HepG2 (cell line): ENCODE data around the gene CBFA2T2. TPM values are rescaled to one million over a fixed set of nuclear protein-coding genes. Genes with fewer than 3 reads are reported as not detected.

ENCODE experiments used
- ATAC-seq: fragments of 200-7000 bp; cut with Tn5 transposase; 3 replicates; pipeline ENCODE4 v1.9.1; 2020; ENCODE audit warnings: mild to moderate bottlenecking, moderate library complexity
- BruUV-seq: library from RNA; stranded (reverse); fragments of 400-500 nt; replicated peaks from 2 replicates; lab custom pipeline; 2021; lab: Mats Ljungman, UMichigan
- CTCF ChIA-PET: fragments of 300-600 bp; formaldehyde crosslinking; extraction: SDS; loops from one replicate; lab custom pipeline; 2021; ENCODE audit warnings: low total read pairs, inconsistent platforms, low intra/inter-chr PET ratio; lab: Yijun Ruan, JAX
- POLR2A ChIA-PET: fragments of 350-600 bp; sonication (Branson Sonifier 250); formaldehyde crosslinking; loops from one replicate; lab custom pipeline; 2020; ENCODE audit warnings: antibody characterized with exemption, inconsistent platforms; lab: Yijun Ruan, JAX
- DNase-seq: peaks from one replicate; pipeline ENCODE4 v3.0.0-alpha.2; 2015; ENCODE audit warnings: low spot score
- FAIRE-seq: peaks from 3 replicates; lab custom pipeline; 2011; peaks lifted over from hg19 to GRCh38; lab: Jason Lieb, UNC
- H2AFZ ChIP-seq: one replicate; pipeline ENCODE4 v1.6.1; 2011; ENCODE audit warnings: low read length, inconsistent platforms
- H3K27ac ChIP-seq: fragments of 300-600 bp; 3 replicates; pipeline ENCODE4 v1.8.0; 2011; ENCODE audit warnings: mixed run types, mild to moderate bottlenecking, mixed read lengths, low read length, inconsistent platforms; ENCODE audit not compliant: insufficient read depth; ENCODE audit errors: extremely low read length
- H3K27me3 ChIP-seq, 2 experiments: fragments of 200-600 bp in 1 of 2; 2 replicates in 1 of 2; 3 replicates in 1 of 2; pipeline versions ENCODE4 v1.6.0 to v1.8.0; 2011; ENCODE audit warnings: low read length in 2 of 2, mild to moderate bottlenecking in 2 of 2, moderate library complexity in 2 of 2, inconsistent platforms in 1 of 2; ENCODE audit not compliant: insufficient read depth in 2 of 2, control insufficient read depth in 1 of 2
- H3K36me3 ChIP-seq, 2 experiments: fragments of 200-600 bp in 1 of 2; replicated peaks in 1 of 2; 2 replicates in 1 of 2; 3 replicates in 1 of 2; pipeline versions ENCODE4 v1.5.1 to v1.8.0; 2011; ENCODE audit warnings: low read length in 2 of 2, inconsistent platforms in 1 of 2; ENCODE audit not compliant: insufficient read depth in 2 of 2, control insufficient read depth in 1 of 2
- H3K4me1 ChIP-seq: 2 replicates; pipeline ENCODE4 v1.5.1; 2012; ENCODE audit warnings: low read length, inconsistent platforms; ENCODE audit not compliant: insufficient read depth
- H3K4me2 ChIP-seq: 2 replicates; pipeline ENCODE4 v1.6.0; 2011; ENCODE audit warnings: low read depth, low read length, inconsistent platforms
- H3K4me3 ChIP-seq, 3 experiments: fragments of 200-600 bp in 1 of 3; sonication (generic), shearing (Covaris generic) in 1 of 3; replicated peaks in 1 of 3; 2 replicates each; pipeline ENCODE4 v1.5.1; 2011 to 2016; ENCODE audit warnings: low read length in 3 of 3, inconsistent platforms in 2 of 3, low read depth in 2 of 3, mild to moderate bottlenecking in 2 of 3, control low read depth in 1 of 3, mixed read lengths in 1 of 3; ENCODE audit not compliant: insufficient read depth in 1 of 3
- H3K79me2 ChIP-seq: one replicate; pipeline ENCODE4 v1.6.1; 2011; ENCODE audit warnings: low read length, inconsistent platforms; ENCODE audit not compliant: insufficient read depth
- H3K9ac ChIP-seq: 2 replicates; pipeline ENCODE4 v1.6.0; 2011; ENCODE audit warnings: mild to moderate bottlenecking, low read depth, low read length, inconsistent platforms; ENCODE audit not compliant: insufficient read depth
- H3K9me3 ChIP-seq: 2 replicates; pipeline ENCODE4 v1.5.1; 2012; ENCODE audit warnings: mild to moderate bottlenecking, low read length
- H4K20me1 ChIP-seq: 2 replicates; pipeline ENCODE4 v1.6.0; 2011; ENCODE audit warnings: inconsistent platforms, mild to moderate bottlenecking, low read length, moderate library complexity; ENCODE audit not compliant: insufficient read depth
- KDM5A ChIP-seq: fragments of 200-600 bp; sonication (generic); IDR thresholded peaks from 2 replicates; pipeline ENCODE4 v1.7.0; 2018; ENCODE audit warnings: antibody characterized with exemption, mild to moderate bottlenecking, low read length, borderline replicate concordance
- MTF1 ChIP-seq: sonication (generic); formaldehyde crosslinking; IDR thresholded peaks from 2 replicates; pipeline ENCODE4 v1.5.0; 2020; ENCODE audit warnings: missing genetic modification reagents
- PHB2 ChIP-seq: fragments of 450-650 bp; IDR thresholded peaks from 2 replicates; pipeline ENCODE4 v1.6.1; 2018; ENCODE audit not compliant: partially characterized antibody
- ZBTB7A ChIP-seq: sonication (generic); formaldehyde crosslinking; IDR thresholded peaks from 2 replicates; pipeline ENCODE4 v1.8.0; 2022; ENCODE audit warnings: mild to moderate bottlenecking, missing genetic modification reagents
- ZNF234 ChIP-seq: sonication (generic); formaldehyde crosslinking; conservative IDR thresholded peaks from 2 replicates; pipeline ENCODE4 v1.5.1; 2020; ENCODE audit warnings: mild to moderate bottlenecking, missing genetic modification reagents
- ZNF441 ChIP-seq: sonication (generic); formaldehyde crosslinking; IDR thresholded peaks from 2 replicates; pipeline ENCODE4 v1.7.0; 2021; ENCODE audit warnings: missing genetic modification reagents, borderline replicate concordance
- ZNF567 ChIP-seq: sonication (generic); formaldehyde crosslinking; IDR thresholded peaks from 2 replicates; pipeline ENCODE4 v1.8.1; 2023; ENCODE audit warnings: mild to moderate bottlenecking, missing genetic modification reagents, borderline replicate concordance
- WGBS: methylation state at CpG from one replicate; pipeline ENCODE4 v1.1.6; 2017; ENCODE audit warnings: low lambda C conversion rate; 5-methylcytosine and 5-hydroxymethylcytosine counted together
- in situ Hi-C: cut with HindIII; loops from 2 replicates; pipeline ENCODE4 v1.10.0; 2017; ENCODE audit warnings: low pct_unique_long_range_greater_than_20kb; ENCODE audit not compliant: extremely low pct_ligation_motif_present
- intact Hi-C: fragments of 100-400 bp; cut with micrococcal nuclease; formaldehyde crosslinking; loops from one replicate; pipeline ENCODE4 v1.10.0; 2022; ENCODE audit not compliant: unreplicated experiment
- polyA plus RNA-seq, 8 experiments: library from polyadenylated mRNA; depleted of rRNA in 3 of 8; stranded (reverse) in 7 of 8; unstranded in 1 of 8; fragments of >200 nt; fragmentation: Illumina TruSeq in 4 of 8; extraction: Trizol in 4 of 8; gene quantifications; 2 replicates each; pipeline versions ENCODE4 v1.2.1 to v1.2.3, GENCODE V29; 2011 to 2016; ENCODE audit warnings: low read depth in 4 of 8, missing spikeins in 1 of 8, mixed read lengths in 1 of 8; ENCODE audit not compliant: insufficient read depth in 1 of 8
- total RNA-seq, 5 experiments: library from RNA; depleted of rRNA; stranded (reverse); fragments of >200 nt; fragmentation: Illumina TruSeq; extraction: Trizol; gene quantifications; 2 replicates each; pipeline ENCODE4 v1.2.3, GENCODE V29; 2016; ENCODE audit warnings: low read depth in 1 of 5
- TF ChIP-seq, protein P1 (sequence below): sonication (generic); formaldehyde crosslinking; conservative IDR thresholded peaks from 2 replicates; pipeline ENCODE4 v1.8.0; 2022; ENCODE audit warnings: missing genetic modification reagents
- TF ChIP-seq, protein P2 (sequence below): sonication (generic); formaldehyde crosslinking; IDR thresholded peaks from 2 replicates; pipeline ENCODE4 v1.8.0; 2022; ENCODE audit warnings: missing genetic modification reagents, mild to moderate bottlenecking, borderline replicate concordance
- TF ChIP-seq, protein P3 (sequence below): sonication (generic); formaldehyde crosslinking; IDR thresholded peaks from 2 replicates; pipeline ENCODE4 v1.4.0; 2020; ENCODE audit warnings: missing genetic modification reagents, borderline replicate concordance
- TF ChIP-seq, protein P4 (sequence below): sonication (generic); formaldehyde crosslinking; IDR thresholded peaks from 2 replicates; pipeline ENCODE4 v1.9.0; 2021; ENCODE audit warnings: missing genetic modification reagents, borderline replicate concordance

CBFA2T2 gene
- total and polyA plus RNA-seq, 2 of the 13 experiments (the other 11 are each of a cell fraction or from before 2014, with no cell fraction given) = 6.3 to 21.2 TPM

DNA sequence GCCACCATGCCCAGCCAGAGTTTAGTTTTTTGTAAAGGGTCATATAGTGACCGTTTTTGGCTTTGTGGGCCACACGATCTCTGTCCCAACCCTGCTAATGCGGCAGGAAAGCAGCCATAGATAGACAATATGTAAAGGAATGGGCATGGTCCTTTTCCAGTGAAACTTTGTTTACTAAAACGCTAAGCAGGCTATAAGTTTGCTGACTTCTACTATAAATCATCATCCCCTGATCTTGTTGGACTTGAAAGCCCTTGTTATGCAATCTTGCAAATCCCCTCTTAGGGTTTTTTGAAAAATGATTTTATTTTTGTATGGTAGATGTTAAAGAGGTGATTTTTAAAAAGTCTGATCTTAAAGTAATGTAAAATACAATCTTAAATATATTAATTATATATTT, 63.6 kb downstream of the CBFA2T2 start (continued):
- TF ChIP-seq, protein P1, sequence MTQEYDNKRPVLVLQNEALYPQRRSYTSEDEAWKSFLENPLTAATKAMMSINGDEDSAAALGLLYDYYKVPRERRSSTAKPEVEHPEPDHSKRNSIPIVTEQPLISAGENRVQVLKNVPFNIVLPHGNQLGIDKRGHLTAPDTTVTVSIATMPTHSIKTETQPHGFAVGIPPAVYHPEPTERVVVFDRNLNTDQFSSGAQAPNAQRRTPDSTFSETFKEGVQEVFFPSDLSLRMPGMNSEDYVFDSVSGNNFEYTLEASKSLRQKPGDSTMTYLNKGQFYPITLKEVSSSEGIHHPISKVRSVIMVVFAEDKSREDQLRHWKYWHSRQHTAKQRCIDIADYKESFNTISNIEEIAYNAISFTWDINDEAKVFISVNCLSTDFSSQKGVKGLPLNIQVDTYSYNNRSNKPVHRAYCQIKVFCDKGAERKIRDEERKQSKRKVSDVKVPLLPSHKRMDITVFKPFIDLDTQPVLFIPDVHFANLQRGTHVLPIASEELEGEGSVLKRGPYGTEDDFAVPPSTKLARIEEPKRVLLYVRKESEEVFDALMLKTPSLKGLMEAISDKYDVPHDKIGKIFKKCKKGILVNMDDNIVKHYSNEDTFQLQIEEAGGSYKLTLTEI (CRISPR knock-in tag) = no peak
- TF ChIP-seq PHB2 = no peak
- TF ChIP-seq, protein P2, sequence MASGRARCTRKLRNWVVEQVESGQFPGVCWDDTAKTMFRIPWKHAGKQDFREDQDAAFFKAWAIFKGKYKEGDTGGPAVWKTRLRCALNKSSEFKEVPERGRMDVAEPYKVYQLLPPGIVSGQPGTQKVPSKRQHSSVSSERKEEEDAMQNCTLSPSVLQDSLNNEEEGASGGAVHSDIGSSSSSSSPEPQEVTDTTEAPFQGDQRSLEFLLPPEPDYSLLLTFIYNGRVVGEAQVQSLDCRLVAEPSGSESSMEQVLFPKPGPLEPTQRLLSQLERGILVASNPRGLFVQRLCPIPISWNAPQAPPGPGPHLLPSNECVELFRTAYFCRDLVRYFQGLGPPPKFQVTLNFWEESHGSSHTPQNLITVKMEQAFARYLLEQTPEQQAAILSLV = no peak
- TF ChIP-seq KDM5A = no peak
- TF ChIP-seq, all 625 proteins: peak for 3

DNA sequence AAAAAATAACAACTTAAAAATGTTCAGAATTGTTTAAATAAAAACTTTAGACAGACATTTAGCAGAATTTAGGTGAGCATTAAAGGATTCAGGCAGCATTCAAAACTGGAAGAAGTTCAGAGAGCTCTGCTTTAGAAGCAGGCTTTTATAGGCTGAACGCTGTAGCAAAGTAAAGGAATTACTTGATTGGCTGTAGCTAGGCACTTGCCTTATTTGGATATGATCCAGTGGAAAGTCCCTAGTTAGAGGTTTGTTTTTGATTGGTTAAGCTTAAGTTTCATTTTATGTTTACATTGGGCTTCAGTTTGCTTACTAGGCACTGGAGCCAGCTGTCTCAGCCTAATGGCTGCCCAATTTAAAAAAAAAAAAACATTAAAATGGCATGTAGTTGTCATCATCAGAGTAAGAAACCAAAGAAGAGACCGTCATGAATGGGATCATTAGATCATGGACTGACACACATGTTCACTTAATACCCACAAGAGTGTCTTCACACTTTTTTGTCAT, 65.1 kb downstream of the CBFA2T2 start:
- in situ Hi-C loops = no loop called here
- H3K27ac ChIP-seq = peak overlapping the region; percentile 39
- peaks cover 58% of the 10 kb centered on the region for H3K4me1 ChIP-seq
- BruUV-seq = no TSS peak
- 0 out of 2 replicates have a peak overlapping the region, but pooled peaks have one; percentile 10 for H3K9ac ChIP-seq
- peaks cover 0 to 4% of the 10 kb centered on the region in 2 experiments; a peak in 4 of 5 replicates for H3K36me3 ChIP-seq
- no peak overlapping the region for H2AFZ ChIP-seq
- intact Hi-C loops = no loop called here
- peak overlapping the region in 1 of 3 experiments; percentile 15; a peak in 1 of 6 replicates for H3K4me3 ChIP-seq
- H3K27me3 ChIP-seq = no peaks in the 10 kb centered on the region
- H4K20me1 ChIP-seq = no peaks in the 10 kb centered on the region
- POLR2A ChIA-PET = interaction anchor here (0.6 to 1.3 kb wide), 12 partner anchors 11 to 181 kb away, joined by 3 to 10 read pairs (median 4); partner anchors contain the start of genes CBFA2T2 and SNTA1
- peaks cover 12% of the 10 kb centered on the region for H3K79me2 ChIP-seq
- H3K9me3 ChIP-seq = no peaks in the 10 kb centered on the region
- FAIRE-seq (peak; percentile 78), ATAC-seq (peak; percentile 96), DNase-seq (peak; percentile 98)
- CTCF ChIA-PET = no interaction called here
- peak overlapping the region; percentile 50 for H3K4me2 ChIP-seq
- 38% methylated on average over 2 of the region's 2 CpGs for WGBS
- TF ChIP-seq, protein P3, sequence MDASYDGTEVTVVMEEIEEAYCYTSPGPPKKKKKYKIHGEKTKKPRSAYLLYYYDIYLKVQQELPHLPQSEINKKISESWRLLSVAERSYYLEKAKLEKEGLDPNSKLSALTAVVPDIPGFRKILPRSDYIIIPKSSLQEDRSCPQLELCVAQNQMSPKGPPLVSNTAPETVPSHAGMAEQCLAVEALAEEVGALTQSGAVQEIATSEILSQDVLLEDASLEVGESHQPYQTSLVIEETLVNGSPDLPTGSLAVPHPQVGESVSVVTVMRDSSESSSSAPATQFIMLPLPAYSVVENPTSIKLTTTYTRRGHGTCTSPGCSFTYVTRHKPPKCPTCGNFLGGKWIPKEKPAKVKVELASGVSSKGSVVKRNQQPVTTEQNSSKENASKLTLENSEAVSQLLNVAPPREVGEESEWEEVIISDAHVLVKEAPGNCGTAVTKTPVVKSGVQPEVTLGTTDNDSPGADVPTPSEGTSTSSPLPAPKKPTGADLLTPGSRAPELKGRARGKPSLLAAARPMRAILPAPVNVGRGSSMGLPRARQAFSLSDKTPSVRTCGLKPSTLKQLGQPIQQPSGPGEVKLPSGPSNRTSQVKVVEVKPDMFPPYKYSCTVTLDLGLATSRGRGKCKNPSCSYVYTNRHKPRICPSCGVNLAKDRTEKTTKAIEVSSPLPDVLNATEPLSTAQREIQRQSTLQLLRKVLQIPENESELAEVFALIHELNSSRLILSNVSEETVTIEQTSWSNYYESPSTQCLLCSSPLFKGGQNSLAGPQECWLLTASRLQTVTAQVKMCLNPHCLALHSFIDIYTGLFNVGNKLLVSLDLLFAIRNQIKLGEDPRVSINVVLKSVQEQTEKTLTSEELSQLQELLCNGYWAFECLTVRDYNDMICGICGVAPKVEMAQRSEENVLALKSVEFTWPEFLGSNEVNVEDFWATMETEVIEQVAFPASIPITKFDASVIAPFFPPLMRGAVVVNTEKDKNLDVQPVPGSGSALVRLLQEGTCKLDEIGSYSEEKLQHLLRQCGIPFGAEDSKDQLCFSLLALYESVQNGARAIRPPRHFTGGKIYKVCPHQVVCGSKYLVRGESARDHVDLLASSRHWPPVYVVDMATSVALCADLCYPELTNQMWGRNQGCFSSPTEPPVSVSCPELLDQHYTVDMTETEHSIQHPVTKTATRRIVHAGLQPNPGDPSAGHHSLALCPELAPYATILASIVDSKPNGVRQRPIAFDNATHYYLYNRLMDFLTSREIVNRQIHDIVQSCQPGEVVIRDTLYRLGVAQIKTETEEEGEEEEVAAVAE (CRISPR knock-in tag) = peak; percentile 65; the same call in 1 of the 2 replicates
- no peak for TF ChIP-seq ZBTB7A (CRISPR knock-in tag)
- no peak for TF ChIP-seq ZNF567 (CRISPR knock-in tag)
- no peak for TF ChIP-seq ZNF441 (CRISPR knock-in tag)
- no peak for TF ChIP-seq ZNF234 (CRISPR knock-in tag)
- TF ChIP-seq, protein P4, sequence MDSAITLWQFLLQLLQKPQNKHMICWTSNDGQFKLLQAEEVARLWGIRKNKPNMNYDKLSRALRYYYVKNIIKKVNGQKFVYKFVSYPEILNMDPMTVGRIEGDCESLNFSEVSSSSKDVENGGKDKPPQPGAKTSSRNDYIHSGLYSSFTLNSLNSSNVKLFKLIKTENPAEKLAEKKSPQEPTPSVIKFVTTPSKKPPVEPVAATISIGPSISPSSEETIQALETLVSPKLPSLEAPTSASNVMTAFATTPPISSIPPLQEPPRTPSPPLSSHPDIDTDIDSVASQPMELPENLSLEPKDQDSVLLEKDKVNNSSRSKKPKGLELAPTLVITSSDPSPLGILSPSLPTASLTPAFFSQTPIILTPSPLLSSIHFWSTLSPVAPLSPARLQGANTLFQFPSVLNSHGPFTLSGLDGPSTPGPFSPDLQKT = no peak
- TF ChIP-seq MTF1 (CRISPR knock-in tag) = no peak
